GM06990 (cell line): ENCODE data around the gene TCF7L1.
A peak's percentile ranks its signal among the peaks of the same experiment; 100 is the strongest.

Experiments used
- DNase-seq: peaks from one replicate; pipeline ENCODE4 v3.0.0-alpha.2; 2011; ENCODE audit not compliant: insufficient read length; ENCODE audit errors: extremely low read depth
- H3K27me3 ChIP-seq: replicated peaks from 2 replicates; pipeline ENCODE4 v1.6.0; 2011; ENCODE audit warnings: low read length; ENCODE audit not compliant: control insufficient read depth, insufficient read depth
- H3K36me3 ChIP-seq: 2 replicates; pipeline ENCODE4 v1.5.1; 2011; ENCODE audit warnings: low read length; ENCODE audit not compliant: control insufficient read depth, insufficient read depth
- H3K4me3 ChIP-seq: replicated peaks from 2 replicates; pipeline ENCODE4 v1.5.1; 2011; ENCODE audit warnings: low read depth, mild to moderate bottlenecking, control low read depth, low read length
- TF ChIP-seq, protein P1 (sequence below): IDR thresholded peaks from 2 replicates; pipeline ENCODE4 v1.5.1; 2011; ENCODE audit warnings: low read length, control low read depth, mild to moderate bottlenecking, inconsistent platforms; ENCODE audit not compliant: insufficient read depth, poor library complexity, severe bottlenecking

Gene TCF7L1

DNA sequence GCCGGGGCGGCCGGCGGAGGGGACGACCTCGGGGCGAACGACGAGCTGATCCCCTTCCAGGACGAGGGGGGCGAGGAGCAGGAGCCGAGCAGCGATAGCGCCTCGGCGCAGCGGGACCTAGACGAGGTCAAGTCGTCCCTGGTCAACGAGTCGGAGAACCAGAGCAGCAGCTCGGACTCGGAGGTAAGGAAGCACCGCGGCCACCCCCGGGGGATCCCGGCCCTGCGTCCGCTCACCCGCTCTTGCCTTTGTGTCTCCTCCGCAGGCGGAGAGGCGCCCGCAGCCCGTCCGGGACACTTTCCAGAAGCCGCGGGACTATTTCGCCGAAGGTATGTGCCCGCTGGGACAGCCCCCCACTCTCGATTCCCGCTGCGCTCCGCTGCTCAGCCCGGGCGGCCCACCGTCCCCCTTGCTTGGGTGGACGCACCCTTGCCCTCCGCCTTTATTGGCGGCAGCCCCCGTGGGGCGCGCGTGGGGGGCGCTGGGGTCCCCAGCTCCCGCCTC lies 611 bp downstream of the TCF7L1 start:
- Histone ChIP-seq H3K27me3 (peaks cover 2% of the 10 kb centered on the region; the same call in 1 of the 2 replicates), H3K36me3 (no peaks in the 10 kb centered on the region), H3K4me3 (peak overlapping the region; percentile 26)
- peak; percentile 21 for DNase-seq
- TF ChIP-seq, protein P1, sequence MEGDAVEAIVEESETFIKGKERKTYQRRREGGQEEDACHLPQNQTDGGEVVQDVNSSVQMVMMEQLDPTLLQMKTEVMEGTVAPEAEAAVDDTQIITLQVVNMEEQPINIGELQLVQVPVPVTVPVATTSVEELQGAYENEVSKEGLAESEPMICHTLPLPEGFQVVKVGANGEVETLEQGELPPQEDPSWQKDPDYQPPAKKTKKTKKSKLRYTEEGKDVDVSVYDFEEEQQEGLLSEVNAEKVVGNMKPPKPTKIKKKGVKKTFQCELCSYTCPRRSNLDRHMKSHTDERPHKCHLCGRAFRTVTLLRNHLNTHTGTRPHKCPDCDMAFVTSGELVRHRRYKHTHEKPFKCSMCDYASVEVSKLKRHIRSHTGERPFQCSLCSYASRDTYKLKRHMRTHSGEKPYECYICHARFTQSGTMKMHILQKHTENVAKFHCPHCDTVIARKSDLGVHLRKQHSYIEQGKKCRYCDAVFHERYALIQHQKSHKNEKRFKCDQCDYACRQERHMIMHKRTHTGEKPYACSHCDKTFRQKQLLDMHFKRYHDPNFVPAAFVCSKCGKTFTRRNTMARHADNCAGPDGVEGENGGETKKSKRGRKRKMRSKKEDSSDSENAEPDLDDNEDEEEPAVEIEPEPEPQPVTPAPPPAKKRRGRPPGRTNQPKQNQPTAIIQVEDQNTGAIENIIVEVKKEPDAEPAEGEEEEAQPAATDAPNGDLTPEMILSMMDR = no peak

DNA sequence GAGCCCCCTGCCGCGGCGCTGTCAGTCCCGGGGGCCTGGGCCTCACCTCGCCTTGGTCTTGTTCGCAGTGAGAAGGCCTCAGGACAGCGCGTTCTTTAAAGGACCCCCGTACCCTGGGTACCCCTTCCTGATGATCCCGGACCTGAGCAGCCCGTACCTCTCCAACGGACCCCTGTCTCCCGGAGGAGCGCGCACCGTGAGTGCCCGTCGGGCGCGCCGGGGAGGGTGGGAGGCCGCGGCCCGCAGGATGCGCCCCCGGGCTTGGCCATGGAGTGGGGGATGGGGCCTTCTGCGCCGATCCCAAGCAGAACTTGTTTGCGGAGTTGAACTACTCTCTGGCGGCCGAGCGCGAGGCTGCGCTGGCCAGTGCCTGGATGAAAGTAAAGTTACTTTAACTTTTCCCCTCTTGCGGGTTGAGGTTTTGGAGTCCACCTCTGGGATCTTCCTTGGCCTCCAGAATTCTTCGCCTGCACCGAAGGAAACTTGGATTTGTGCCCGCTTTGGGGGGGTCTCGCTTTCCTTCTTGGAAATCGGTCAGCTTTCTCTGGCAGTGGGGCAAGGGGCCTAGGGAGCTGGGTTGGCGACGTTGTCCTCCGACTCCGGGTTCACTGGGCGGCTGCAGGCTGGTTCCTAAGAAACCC lies 1.2 kb downstream of the TCF7L1 start:
- Histone ChIP-seq H3K4me3 (no peak overlapping the region), H3K27me3 (peaks cover 2% of the 10 kb centered on the region; the same call in 1 of the 2 replicates), H3K36me3 (no peaks in the 10 kb centered on the region)
- TF ChIP-seq, protein P1 = no peak
- no peak for DNase-seq

DNA sequence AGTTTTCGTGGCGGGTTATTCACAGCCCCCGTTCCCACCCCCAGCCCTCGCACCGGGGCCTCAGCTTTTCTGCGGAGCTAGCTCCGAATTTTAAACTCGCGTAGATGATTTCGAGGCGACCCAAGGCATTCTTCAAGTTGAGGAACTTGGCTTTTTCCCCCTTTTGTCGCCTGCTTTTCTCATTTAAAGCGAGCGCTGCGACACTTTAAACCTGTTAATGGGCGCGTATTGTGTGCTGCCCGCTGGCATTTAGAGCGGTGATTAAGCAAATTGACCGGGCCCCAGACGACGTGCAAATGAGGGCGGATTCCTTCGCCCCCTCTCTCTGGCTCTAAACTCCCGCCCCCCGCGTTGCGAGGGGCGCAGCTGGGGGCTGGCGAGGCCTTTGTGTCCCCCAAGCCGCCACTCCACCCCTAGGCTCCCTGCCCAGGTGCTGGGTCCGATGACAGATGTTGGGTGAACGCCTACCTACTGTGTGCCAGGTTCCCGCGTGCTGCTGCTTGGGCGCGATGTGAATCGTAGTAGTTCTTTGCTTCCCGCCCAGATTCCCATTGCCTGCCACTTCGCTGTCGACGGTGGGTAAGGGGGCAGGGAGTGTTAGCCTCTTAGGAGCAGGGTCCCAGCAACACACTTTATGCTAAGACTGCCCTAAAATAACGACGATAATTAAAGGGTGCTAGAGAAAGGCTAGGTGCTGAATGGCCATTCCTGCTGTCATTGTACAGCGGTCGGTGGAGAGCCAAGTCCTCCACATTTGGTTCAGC lies 1.9 kb downstream of the TCF7L1 start:
- no peak overlapping the region for H3K4me3 ChIP-seq
- TF ChIP-seq, protein P1 = no peak

DNA sequence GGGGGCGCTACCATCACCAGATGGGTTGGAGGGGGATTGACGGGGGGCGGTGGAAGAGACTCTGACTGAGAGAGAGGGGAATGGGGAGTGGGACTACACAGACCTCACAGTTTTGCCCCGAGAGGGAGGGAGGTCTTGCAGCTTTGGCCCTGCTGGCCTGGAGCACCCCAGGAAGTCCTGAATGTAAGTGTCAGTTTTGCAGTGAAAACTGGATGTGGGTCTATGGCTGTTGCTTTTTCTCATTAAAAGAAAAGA lies 2.4 kb downstream of the TCF7L1 start:
- TF ChIP-seq, protein P1 = no peak
- H3K4me3 ChIP-seq = no peak overlapping the region

More for the DNA sequence above, 1.9 kb downstream of the TCF7L1 start:
- Histone ChIP-seq H3K36me3 (no peaks in the 10 kb centered on the region), H3K27me3 (peaks cover 2% of the 10 kb centered on the region; the same call in 1 of the 2 replicates)
- DNase-seq = no peak

DNA sequence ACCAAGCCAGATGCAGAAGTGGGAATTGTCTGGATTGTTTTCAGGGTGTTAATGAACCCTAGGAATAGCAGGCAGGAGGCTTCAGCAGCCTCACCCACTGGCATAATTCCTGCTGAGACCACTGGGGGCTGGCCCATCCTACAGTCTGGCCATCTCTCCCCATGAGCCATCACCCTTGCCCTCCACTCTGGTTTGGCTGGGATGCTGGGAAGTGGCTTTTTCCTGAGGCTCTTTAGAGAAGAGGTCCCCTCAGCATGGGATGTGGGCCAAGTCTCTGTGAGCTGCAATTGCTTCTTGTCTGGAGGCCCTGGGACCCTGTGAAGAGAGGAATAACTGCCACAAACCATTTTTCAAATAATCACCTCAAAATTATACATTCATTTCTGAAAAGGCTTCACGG lies 4.0 kb downstream of the TCF7L1 start:
- TF ChIP-seq, protein P1 = no peak
- DNase-seq = no peak

More for the DNA sequence above, 2.4 kb downstream of the TCF7L1 start:
- no peaks in the 10 kb centered on the region for H3K36me3 ChIP-seq
- peaks cover 2% of the 10 kb centered on the region; the same call in 1 of the 2 replicates for H3K27me3 ChIP-seq
- DNase-seq = no peak

More for the DNA sequence above, 4.0 kb downstream of the TCF7L1 start:
- Histone ChIP-seq H3K4me3 (no peak overlapping the region), H3K27me3 (peaks cover 2% of the 10 kb centered on the region; the same call in 1 of the 2 replicates), H3K36me3 (no peaks in the 10 kb centered on the region)
